ENCODE measurements around the gene CDH13. TPM values are rescaled to one million over a fixed set of nuclear protein-coding genes. Genes with fewer than 3 reads are reported as not detected.

CDH13 gene
- polyA plus RNA-seq, 2 of the 4 experiments (the other 2 are of a cell fraction), result not detected

GRCh38 chr16:83117810-83118209, 491.0 kb downstream of the CDH13 start:
- CTCF ChIA-PET, result interaction anchor here (0.8 kb wide), 1 partner anchor 11 kb away, joined by 5 read pairs; no protein-coding TSS in a partner anchor
- H3K4me2 ChIP-seq, result no peak overlapping the region

GRCh38 chr16:83118365-83118764, 491.6 kb downstream of the CDH13 start:
- no peak for FAIRE-seq
- Histone ChIP-seq H3K27ac (no peak overlapping the region), H3K4me1 (no peaks in the 10 kb centered on the region), H3K9me3 (no peaks in the 10 kb centered on the region), H3K4me3 (no peak overlapping the region), H3K4me2 (no peak overlapping the region)
- TF ChIP-seq KDM1A (IDR thresholded peaks at IDR 0.05; ENCODE audit: low read depth) (no peak), TFCP2L1 (CRISPR knock-in tag; IDR thresholded peaks at IDR 0.05) (no peak), FOSB (CRISPR knock-in tag; IDR thresholded peaks at IDR 0.05) (no peak), ZNF302 (CRISPR knock-in tag; IDR thresholded peaks at IDR 0.05) (no peak), FOXS1 (CRISPR knock-in tag; IDR thresholded peaks at IDR 0.05) (no peak), NPAS2 (CRISPR knock-in tag; IDR thresholded peaks at IDR 0.05; ENCODE audit: borderline replicate concordance) (no peak), CTCF (IDR thresholded peaks at IDR 0.05) (no peak), MYC (IDR thresholded peaks at IDR 0.05; ENCODE audit: borderline replicate concordance, low read length) (no peak), EP300 (IDR thresholded peaks at IDR 0.05) (no peak)
- WGBS (ENCODE audit: missing lambda C conversion rate), result 26% methylated on average over 8 of the region's 8 CpGs
- ATAC-seq, result no peak
- ChIA-PET CTCF (interaction anchor here (0.8 kb wide), 1 partner anchor 10 kb away, joined by 5 read pairs; no protein-coding TSS in a partner anchor), POLR2A (no interaction called here)
- no peak for DNase-seq (ENCODE audit: low read depth in 1 of 2, low spot score in 1 of 2)

More at GRCh38 chr16:83117810-83118209, 491.0 kb downstream of the CDH13 start:
- H3K27ac ChIP-seq, result no peak overlapping the region
- 22% methylated on average over 7 of the region's 8 CpGs for WGBS (ENCODE audit: missing lambda C conversion rate)
- POLR2A ChIA-PET, result no interaction called here
- no peaks in the 10 kb centered on the region for H3K4me1 ChIP-seq
- no peak for FAIRE-seq
- TF ChIP-seq KDM5A (IDR thresholded peaks at IDR 0.05) (no peak), EP300 (IDR thresholded peaks at IDR 0.05) (no peak), POLR2AphosphoS2 (conservative IDR thresholded peaks at IDR 0.05; ENCODE audit: low read length) (no peak), POLR2A (IDR thresholded peaks at IDR 0.05; ENCODE audit: low read length) (no peak), FOSL2 (IDR thresholded peaks at IDR 0.05) (no peak), FOSL2 (CRISPR knock-in tag; IDR thresholded peaks at IDR 0.05) (no peak), NPAS2 (CRISPR knock-in tag; IDR thresholded peaks at IDR 0.05; ENCODE audit: borderline replicate concordance) (no peak), FOSB (CRISPR knock-in tag; IDR thresholded peaks at IDR 0.05) (no peak), KDM1A (IDR thresholded peaks at IDR 0.05; ENCODE audit: low read depth) (no peak), CEBPB (IDR thresholded peaks at IDR 0.05) (no peak), ATOH8 (CRISPR knock-in tag; IDR thresholded peaks at IDR 0.05; ENCODE audit: low read depth) (no peak), EHMT2 (IDR thresholded peaks at IDR 0.05; ENCODE audit: low read depth) (no peak), MYC (IDR thresholded peaks at IDR 0.05; ENCODE audit: borderline replicate concordance, low read length) (no peak), ESRRA (IDR thresholded peaks at IDR 0.05; ENCODE audit: borderline replicate concordance, low read length) (no peak), TP53 (CRISPR knock-in tag; IDR thresholded peaks at IDR 0.05) (no peak), USF2 (IDR thresholded peaks at IDR 0.05) (no peak), ZNF302 (CRISPR knock-in tag; IDR thresholded peaks at IDR 0.05) (no peak), GATA3 (IDR thresholded peaks at IDR 0.05; ENCODE audit: borderline replicate concordance) (no peak), CBX2 (IDR thresholded peaks at IDR 0.05; ENCODE audit: borderline replicate concordance, low read depth) (no peak)
- ATAC-seq, result no peak
- no peak overlapping the region for H3K4me3 ChIP-seq
- no peaks in the 10 kb centered on the region for H3K9me3 ChIP-seq
- no peak for DNase-seq (ENCODE audit: low read depth in 1 of 2, low spot score in 1 of 2)
